GM06990 (cell line): Measurements from ENCODE around the gene PRKN.

Source experiments
- DNase-seq: peaks from one replicate; pipeline ENCODE4 v3.0.0-alpha.2; 2011; ENCODE audit not compliant: insufficient read length; ENCODE audit errors: extremely low read depth
- H3K27me3 ChIP-seq: replicated peaks from 2 replicates; pipeline ENCODE4 v1.6.0; 2011; ENCODE audit warnings: low read length; ENCODE audit not compliant: control insufficient read depth, insufficient read depth
- H3K36me3 ChIP-seq: 2 replicates; pipeline ENCODE4 v1.5.1; 2011; ENCODE audit warnings: low read length; ENCODE audit not compliant: control insufficient read depth, insufficient read depth
- H3K4me3 ChIP-seq: replicated peaks from 2 replicates; pipeline ENCODE4 v1.5.1; 2011; ENCODE audit warnings: low read depth, mild to moderate bottlenecking, control low read depth, low read length
- CTCF ChIP-seq: IDR thresholded peaks from 2 replicates; pipeline ENCODE4 v1.5.1; 2011; ENCODE audit warnings: low read length, control low read depth, mild to moderate bottlenecking, inconsistent platforms; ENCODE audit not compliant: insufficient read depth, poor library complexity, severe bottlenecking

Gene PRKN

GRCh38 chr6:162728706-162729105 is 1.1 kb upstream of the PRKN start:
- DNase-seq = no peak

GRCh38 chr6:162728197-162728596 is 631 bp upstream of the PRKN start:
- DNase-seq = no peak
- H3K4me3 ChIP-seq = no peak overlapping the region; the same call in 1 of the 2 replicates
- H3K36me3 ChIP-seq = no peaks in the 10 kb centered on the region
- H3K27me3 ChIP-seq = no peaks in the 10 kb centered on the region
- TF ChIP-seq CTCF = no peak

More at GRCh38 chr6:162728706-162729105, 1.1 kb upstream of the PRKN start:
- Histone ChIP-seq H3K4me3 (no peak overlapping the region), H3K27me3 (no peaks in the 10 kb centered on the region), H3K36me3 (no peaks in the 10 kb centered on the region)
- TF ChIP-seq CTCF = no peak

GRCh38 chr6:162726947-162727321 is 632 bp downstream of the PRKN start:
- no peaks in the 10 kb centered on the region for H3K27me3 ChIP-seq
- peak overlapping the region; percentile 70 for H3K4me3 ChIP-seq
- H3K36me3 ChIP-seq = no peaks in the 10 kb centered on the region
- no peak for TF ChIP-seq CTCF
- DNase-seq = no peak

- Histone ChIP-seq H3K27me3 (no peaks in the 10 kb centered on the region), H3K36me3 (no peaks in the 10 kb centered on the region), H3K4me3 (no peak overlapping the region)
- TF ChIP-seq CTCF = no peak
- DNase-seq = no peak
Observed at GRCh38 chr6:162722633-162723032, 4.9 kb downstream of the PRKN start.

- DNase-seq = no peak
- Histone ChIP-seq H3K36me3 (no peaks in the 10 kb centered on the region), H3K27me3 (no peaks in the 10 kb centered on the region), H3K4me3 (no peak overlapping the region)
- TF ChIP-seq CTCF = no peak
Observed at GRCh38 chr6:162722226-162722625, 5.3 kb downstream of the PRKN start.

GRCh38 chr6:162721404-162721687 is 6.2 kb downstream of the PRKN start:
- H3K27me3 ChIP-seq = no peaks in the 10 kb centered on the region
- H3K36me3 ChIP-seq = no peaks in the 10 kb centered on the region
- no peak for DNase-seq
- H3K4me3 ChIP-seq = no peak overlapping the region
- TF ChIP-seq CTCF = no peak
